Measurements from ENCODE around the gene CHI3L1.

The CHI3L1 gene

GRCh38 chr1:203225071-203225470 lies 38.6 kb upstream of the CHI3L1 start:
- TF ChIP-seq L3MBTL2 (conservative IDR thresholded peaks at IDR 0.05), result no peak
- no peak for TF ChIP-seq CTBP1 (IDR thresholded peaks at IDR 0.05; ENCODE audit: borderline replicate concordance)
- POLR2A ChIA-PET, result interaction anchor here (1.0 kb wide), 1 partner anchor 42 kb away, joined by 3 read pairs; no protein-coding TSS in a partner anchor
- DNase-seq (ENCODE audit: extremely low spot score), result no peak
- CTCF ChIA-PET, result interaction anchor here (1.2 to 1.9 kb wide), 3 partner anchors 9 to 185 kb away, joined by 5 to 9 read pairs (median 6); no protein-coding TSS in a partner anchor

GRCh38 chr1:203223012-203223775 lies 36.7 kb upstream of the CHI3L1 start:
- DNase-seq (ENCODE audit: extremely low spot score), result no peak
- TF ChIP-seq SP1 (IDR thresholded peaks at IDR 0.05), result no peak
- TF ChIP-seq FOXA1 (IDR thresholded peaks at IDR 0.05), result no peak
- no peak for TF ChIP-seq TARDBP (IDR thresholded peaks at IDR 0.05)
- TF ChIP-seq BHLHE40 (IDR thresholded peaks at IDR 0.05; ENCODE audit: borderline replicate concordance), result no peak
- no peak for TF ChIP-seq ZNF384 (IDR thresholded peaks at IDR 0.05)
- TF ChIP-seq PKNOX1 (IDR thresholded peaks at IDR 0.05), result no peak
- no peak for TF ChIP-seq SUZ12 (IDR thresholded peaks at IDR 0.05)
- no peak for TF ChIP-seq LEF1 (IDR thresholded peaks at IDR 0.05; ENCODE audit: borderline replicate concordance)
- no peak for TF ChIP-seq NFRKB (IDR thresholded peaks at IDR 0.05)
- TF ChIP-seq HDGF (IDR thresholded peaks at IDR 0.05; ENCODE audit: borderline replicate concordance), result no peak
- ChIA-PET CTCF (interaction anchor here (1.4 kb wide), 1 partner anchor 183 kb away, joined by 4 read pairs; no protein-coding TSS in a partner anchor), POLR2A (interaction anchor here (1.0 kb wide), 1 partner anchor 44 kb away, joined by 3 read pairs; no protein-coding TSS in a partner anchor)

- ChIA-PET POLR2A (no interaction called here), CTCF (interaction anchor here (1.4 to 6.6 kb wide), 3 partner anchors 47 to 180 kb away, joined by 3 to 58 read pairs (median 5); no protein-coding TSS in a partner anchor)
- TF ChIP-seq NFRKB (IDR thresholded peaks at IDR 0.05), result no peak
- no peak for TF ChIP-seq BHLHE40 (IDR thresholded peaks at IDR 0.05; ENCODE audit: borderline replicate concordance)
- no peak for DNase-seq (ENCODE audit: extremely low spot score)
Observed at GRCh38 chr1:203219934-203220333, 33.4 kb upstream of the CHI3L1 start.

- ChIA-PET CTCF (interaction anchor here (1.4 to 6.6 kb wide), 3 partner anchors 48 to 179 kb away, joined by 3 to 58 read pairs (median 5); no protein-coding TSS in a partner anchor), POLR2A (no interaction called here)
- TF ChIP-seq SUZ12 (IDR thresholded peaks at IDR 0.05) (no peak), PKNOX1 (IDR thresholded peaks at IDR 0.05) (no peak), SP1 (IDR thresholded peaks at IDR 0.05) (no peak)
- no peak for DNase-seq (ENCODE audit: extremely low spot score)
Observed at GRCh38 chr1:203219171-203219570, 32.7 kb upstream of the CHI3L1 start.

GRCh38 chr1:203217668-203218067 lies 31.2 kb upstream of the CHI3L1 start:
- CTCF ChIA-PET, result interaction anchor here (0.8 to 6.6 kb wide), 3 partner anchors 50 to 178 kb away, joined by 3 to 58 read pairs (median 42); no protein-coding TSS in a partner anchor
- POLR2A ChIA-PET, result no interaction called here
- no peak for TF ChIP-seq SP1 (IDR thresholded peaks at IDR 0.05)
- no peak for TF ChIP-seq NFRKB (IDR thresholded peaks at IDR 0.05)
- TF ChIP-seq FOXK2 (IDR thresholded peaks at IDR 0.05), result no peak
- no peak for TF ChIP-seq FOXA1 (IDR thresholded peaks at IDR 0.05)
- TF ChIP-seq L3MBTL2 (conservative IDR thresholded peaks at IDR 0.05), result no peak
- no peak for TF ChIP-seq TARDBP (IDR thresholded peaks at IDR 0.05)
- no peak for TF ChIP-seq ZNF384 (IDR thresholded peaks at IDR 0.05)
- no peak for TF ChIP-seq HDGF (IDR thresholded peaks at IDR 0.05; ENCODE audit: borderline replicate concordance)
- no peak for TF ChIP-seq ELF4 (IDR thresholded peaks at IDR 0.05)
- TF ChIP-seq BHLHE40 (IDR thresholded peaks at IDR 0.05; ENCODE audit: borderline replicate concordance), result no peak
- no peak for TF ChIP-seq CTBP1 (IDR thresholded peaks at IDR 0.05; ENCODE audit: borderline replicate concordance)
- TF ChIP-seq PKNOX1 (IDR thresholded peaks at IDR 0.05), result no peak
- no peak for TF ChIP-seq FOXM1 (IDR thresholded peaks at IDR 0.05; ENCODE audit: borderline replicate concordance)
- TF ChIP-seq SUZ12 (IDR thresholded peaks at IDR 0.05), result no peak
- DNase-seq (ENCODE audit: extremely low spot score), result no peak

- ChIA-PET CTCF (interaction anchor here (0.6 to 6.6 kb wide), 6 partner anchors 8 to 177 kb away, joined by 3 to 58 read pairs (median 4); no protein-coding TSS in a partner anchor), POLR2A (no interaction called here)
- DNase-seq (ENCODE audit: extremely low spot score), result no peak
- TF ChIP-seq BHLHE40 (IDR thresholded peaks at IDR 0.05; ENCODE audit: borderline replicate concordance) (no peak), CTBP1 (IDR thresholded peaks at IDR 0.05; ENCODE audit: borderline replicate concordance) (no peak), ZNF384 (IDR thresholded peaks at IDR 0.05) (no peak)
Observed at GRCh38 chr1:203217139-203217655, 30.7 kb upstream of the CHI3L1 start.
